ENCODE results near the gene STAP1.

STAP1 gene

GRCh38 chr4:67555447-67555846 lies 3.1 kb upstream of the STAP1 start:
- no peak for DNase-seq

- no peak for DNase-seq
Measured at GRCh38 chr4:67556436-67556835, 2.1 kb upstream of the STAP1 start.

GRCh38 chr4:67565284-67565683 lies 6.8 kb downstream of the STAP1 start:
- no peak for DNase-seq

GRCh38 chr4:67566335-67566734 lies 7.8 kb downstream of the STAP1 start:
- DNase-seq, result no peak

GRCh38 chr4:67568820-67569219 lies 10.3 kb downstream of the STAP1 start:
- DNase-seq, result no peak

- DNase-seq, result no peak
Measured at GRCh38 chr4:67570537-67570936, 12.0 kb downstream of the STAP1 start.

GRCh38 chr4:67571975-67572374 lies 13.4 kb downstream of the STAP1 start:
- DNase-seq, result no peak

GRCh38 chr4:67573193-67573592 lies 14.7 kb downstream of the STAP1 start:
- no peak for DNase-seq

GRCh38 chr4:67575232-67576058 lies 16.9 kb downstream of the STAP1 start:
- no peak for DNase-seq

GRCh38 chr4:67576059-67576466 lies 17.5 kb downstream of the STAP1 start:
- DNase-seq, result no peak

- DNase-seq, result no peak
Measured at GRCh38 chr4:67576538-67576937, 18.0 kb downstream of the STAP1 start.

- no peak for DNase-seq
Measured at GRCh38 chr4:67580577-67580976, 22.1 kb downstream of the STAP1 start.

- DNase-seq, result no peak
Measured at GRCh38 chr4:67581208-67581857, 22.8 kb downstream of the STAP1 start.

GRCh38 chr4:67581913-67582312 lies 23.4 kb downstream of the STAP1 start:
- DNase-seq, result no peak

GRCh38 chr4:67584496-67584895 lies 26.0 kb downstream of the STAP1 start:
- DNase-seq, result no peak

GRCh38 chr4:67587156-67587555 lies 28.6 kb downstream of the STAP1 start:
- DNase-seq, result no peak

- peak in 3 of 58 donors; percentile 1 to 21 (median 17) for DNase-seq
Measured at GRCh38 chr4:67593741-67594175, 35.2 kb downstream of the STAP1 start.

GRCh38 chr4:67603310-67604028 lies 44.9 kb downstream of the STAP1 start:
- DNase-seq, result no peak

- DNase-seq, result no peak
Measured at GRCh38 chr4:67604029-67604381, 45.5 kb downstream of the STAP1 start.

- no peak for DNase-seq
Measured at GRCh38 chr4:67604749-67605148, 46.2 kb downstream of the STAP1 start.

- no peak for DNase-seq
Measured at GRCh38 chr4:67608027-67608426, 49.5 kb downstream of the STAP1 start.

- no peak for DNase-seq
Measured at GRCh38 chr4:67614186-67614585, 55.7 kb downstream of the STAP1 start.
